ENCODE results near the gene CRIM1. TPM values are rescaled to one million over a fixed set of nuclear protein-coding genes. Genes with fewer than 3 reads are reported as not detected.

The CRIM1 gene
- total RNA-seq, 1 experiment from 2014 or later = 292 TPM

GRCh38 chr2:36446294-36446693 is 90.7 kb downstream of the CRIM1 start:
- H3K27ac Mint-ChIP-seq (ENCODE audit: unreplicated experiment) = peak overlapping the region; percentile 4
- DNase-seq = no peak
- no peaks in the 10 kb centered on the region for H3K36me3 Mint-ChIP-seq (ENCODE audit: insufficient read depth, unreplicated experiment)
- ChIA-PET CTCF (no interaction called here), POLR2A (no interaction called here)
- Histone ChIP-seq H3K27me3 (replicated peaks; ENCODE audit: control insufficient read depth, insufficient read depth, low read length) (no peaks in the 10 kb centered on the region), H3K4me3 (ENCODE audit: low read depth, low read length) (no peak overlapping the region), H3K4me1 (peaks cover 76% of the 10 kb centered on the region), H3K9me3 (no peaks in the 10 kb centered on the region), H3K36me3 (ENCODE audit: control insufficient read depth, insufficient read depth, low read length) (no peaks in the 10 kb centered on the region)
- H3K9me3 Mint-ChIP-seq (ENCODE audit: unreplicated experiment) = no peaks in the 10 kb centered on the region
- peaks cover 55% of the 10 kb centered on the region for H3K4me1 Mint-ChIP-seq (ENCODE audit: low read depth, unreplicated experiment)
- intact Hi-C loops (cut with micrococcal nuclease; ENCODE audit: unreplicated experiment) = no loop called here
- BruUV-seq (replicated peaks) = no TSS peak
- H3K27me3 Mint-ChIP-seq (ENCODE audit: insufficient read depth, unreplicated experiment) = no peaks in the 10 kb centered on the region
- no peak overlapping the region for H3K4me3 Mint-ChIP-seq (ENCODE audit: unreplicated experiment)
- TF ChIP-seq CTCF (IDR thresholded peaks at IDR 0.05; ENCODE audit: insufficient read depth in 1 of 2, low read depth in 1 of 2, low read length in 1 of 2, severe bottlenecking in 1 of 2, unreplicated experiment in 1 of 2) = no peak

GRCh38 chr2:36449213-36449612 is 93.6 kb downstream of the CRIM1 start:
- Mint-ChIP-seq H3K4me1 (ENCODE audit: low read depth, unreplicated experiment) (peaks cover 55% of the 10 kb centered on the region), H3K36me3 (ENCODE audit: insufficient read depth, unreplicated experiment) (no peaks in the 10 kb centered on the region), H3K9me3 (ENCODE audit: unreplicated experiment) (no peaks in the 10 kb centered on the region), H3K27ac (ENCODE audit: unreplicated experiment) (no peak overlapping the region), H3K27me3 (ENCODE audit: insufficient read depth, unreplicated experiment) (no peaks in the 10 kb centered on the region), H3K4me3 (ENCODE audit: unreplicated experiment) (no peak overlapping the region)
- no peak for TF ChIP-seq CTCF (IDR thresholded peaks at IDR 0.05; ENCODE audit: insufficient read depth in 1 of 2, low read depth in 1 of 2, low read length in 1 of 2, severe bottlenecking in 1 of 2, unreplicated experiment in 1 of 2)
- intact Hi-C loops (cut with micrococcal nuclease; ENCODE audit: unreplicated experiment) = no loop called here
- DNase-seq = no peak
- Histone ChIP-seq H3K9me3 (no peaks in the 10 kb centered on the region), H3K27me3 (replicated peaks; ENCODE audit: control insufficient read depth, insufficient read depth, low read length) (no peaks in the 10 kb centered on the region), H3K4me1 (peaks cover 92% of the 10 kb centered on the region), H3K36me3 (ENCODE audit: control insufficient read depth, insufficient read depth, low read length) (no peaks in the 10 kb centered on the region), H3K4me3 (ENCODE audit: low read depth, low read length) (no peak overlapping the region)
- BruUV-seq (replicated peaks) = no TSS peak
- ChIA-PET CTCF (interaction anchor here (1.6 kb wide), 1 partner anchor 11 kb away, joined by 8 read pairs; no protein-coding TSS in a partner anchor), POLR2A (no interaction called here)

GRCh38 chr2:36449943-36450392 is 94.4 kb downstream of the CRIM1 start:
- Histone ChIP-seq H3K27me3 (replicated peaks; ENCODE audit: control insufficient read depth, insufficient read depth, low read length) (no peaks in the 10 kb centered on the region), H3K4me1 (peaks cover 92% of the 10 kb centered on the region), H3K4me3 (ENCODE audit: low read depth, low read length) (no peak overlapping the region), H3K36me3 (ENCODE audit: control insufficient read depth, insufficient read depth, low read length) (no peaks in the 10 kb centered on the region), H3K9me3 (no peaks in the 10 kb centered on the region)
- peaks cover 49% of the 10 kb centered on the region for H3K4me1 Mint-ChIP-seq (ENCODE audit: low read depth, unreplicated experiment)
- POLR2A ChIA-PET = no interaction called here
- H3K4me3 Mint-ChIP-seq (ENCODE audit: unreplicated experiment) = peak overlapping the region; percentile 3
- no peak for DNase-seq
- no TSS peak for BruUV-seq (replicated peaks)
- H3K27ac Mint-ChIP-seq (ENCODE audit: unreplicated experiment) = no peak overlapping the region
- intact Hi-C loops (cut with micrococcal nuclease; ENCODE audit: unreplicated experiment) = loop anchor here (5.0 kb wide), 1 partner anchor 78 kb away; no protein-coding TSS in a partner anchor
- TF ChIP-seq CTCF (IDR thresholded peaks at IDR 0.05; ENCODE audit: insufficient read depth in 1 of 2, low read depth in 1 of 2, low read length in 1 of 2, severe bottlenecking in 1 of 2, unreplicated experiment in 1 of 2) = no peak
- CTCF ChIA-PET = interaction anchor here (0.8 kb wide), 1 partner anchor 10 kb away, joined by 4 read pairs; no protein-coding TSS in a partner anchor
- no peaks in the 10 kb centered on the region for H3K36me3 Mint-ChIP-seq (ENCODE audit: insufficient read depth, unreplicated experiment)
- H3K27me3 Mint-ChIP-seq (ENCODE audit: insufficient read depth, unreplicated experiment) = no peaks in the 10 kb centered on the region
- no peaks in the 10 kb centered on the region for H3K9me3 Mint-ChIP-seq (ENCODE audit: unreplicated experiment)

Data from Caco-2 (cell line).